NCI-H1105 treated with DMSO at 0.1 percent for 48 hours (cell line): Measurements from ENCODE around the gene C2orf92.

Source experiments
- DNase-seq: peaks from one replicate; lab custom pipeline; 2025; lab: John Stamatoyannopoulos, UW

C2orf92 gene

DNA sequence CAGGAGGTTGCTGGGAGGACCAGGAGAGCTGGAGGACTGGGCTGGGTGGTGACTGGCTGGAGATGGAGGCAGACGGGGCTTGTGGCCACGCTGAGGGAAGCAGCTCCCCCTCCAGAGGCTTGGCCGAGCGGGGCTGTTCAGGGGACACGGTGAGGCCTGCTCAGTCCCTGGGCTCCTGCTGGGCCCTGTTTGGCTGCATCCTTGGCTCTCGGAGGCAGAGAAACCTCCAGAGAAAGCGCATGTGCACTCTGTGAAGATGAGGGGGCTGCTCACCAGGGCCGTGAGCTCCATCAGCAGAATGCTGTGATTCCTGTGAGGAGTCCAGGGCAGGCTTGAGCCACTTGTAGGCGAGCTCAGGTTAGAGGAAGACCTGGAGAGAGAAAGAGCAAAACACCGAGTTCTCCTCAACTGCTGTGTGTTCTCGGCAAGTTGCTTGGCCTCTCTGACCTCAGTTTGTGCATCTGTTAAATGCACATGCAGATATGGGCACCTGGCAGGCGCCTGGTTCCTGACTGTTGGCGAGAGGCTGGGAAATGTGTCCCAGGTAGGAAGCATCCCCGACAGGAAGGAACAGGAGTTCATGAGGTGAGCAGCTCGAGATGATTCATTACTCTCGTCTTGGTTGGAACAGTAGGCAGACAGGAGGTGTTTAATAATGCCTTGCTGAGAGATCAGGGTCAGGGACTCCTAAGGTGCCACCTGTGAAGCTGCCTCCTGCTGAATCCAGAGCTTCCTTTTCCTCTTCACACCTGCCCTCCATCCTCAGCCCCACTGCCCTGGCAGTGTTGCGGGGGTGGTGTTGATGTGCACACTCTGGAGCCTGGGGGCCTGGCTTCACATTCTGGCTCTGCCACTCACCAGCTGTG is 44.8 kb downstream of the C2orf92 start:
- DNase-seq: no peak

DNA sequence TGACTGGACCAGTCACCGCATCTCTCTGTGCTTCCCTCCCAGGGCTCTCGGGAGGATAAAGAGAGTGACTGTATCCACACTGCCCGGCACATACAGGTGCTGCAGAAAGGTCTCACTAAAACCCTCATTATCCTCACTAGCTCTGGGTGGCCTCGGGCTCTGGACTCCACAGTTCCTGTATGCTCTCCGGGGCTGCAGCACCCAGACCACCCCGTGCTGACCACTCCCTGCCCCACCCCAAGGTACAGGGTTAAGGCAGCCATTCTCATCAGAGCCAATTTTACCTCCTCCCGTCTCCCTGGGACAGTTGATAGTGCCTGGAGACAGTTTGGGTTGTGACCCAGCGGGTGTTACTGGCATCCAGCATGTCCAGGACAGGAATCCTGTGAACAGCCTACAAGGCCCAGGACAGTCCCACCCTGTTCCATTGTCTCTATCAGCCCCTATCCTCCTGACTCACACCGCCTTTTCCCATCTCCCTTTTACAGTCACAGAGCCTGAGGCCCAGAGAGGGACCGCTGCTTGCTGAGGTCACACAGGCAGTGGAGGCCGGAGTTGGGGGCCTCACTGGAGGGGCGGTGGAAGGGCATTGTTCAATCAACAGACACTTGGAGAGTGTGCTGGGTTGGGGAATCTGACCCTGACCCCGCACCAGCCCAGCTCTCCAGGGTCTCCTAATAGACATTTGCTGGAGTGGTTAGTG is 45.6 kb downstream of the C2orf92 start:
- DNase-seq: no peak

DNA sequence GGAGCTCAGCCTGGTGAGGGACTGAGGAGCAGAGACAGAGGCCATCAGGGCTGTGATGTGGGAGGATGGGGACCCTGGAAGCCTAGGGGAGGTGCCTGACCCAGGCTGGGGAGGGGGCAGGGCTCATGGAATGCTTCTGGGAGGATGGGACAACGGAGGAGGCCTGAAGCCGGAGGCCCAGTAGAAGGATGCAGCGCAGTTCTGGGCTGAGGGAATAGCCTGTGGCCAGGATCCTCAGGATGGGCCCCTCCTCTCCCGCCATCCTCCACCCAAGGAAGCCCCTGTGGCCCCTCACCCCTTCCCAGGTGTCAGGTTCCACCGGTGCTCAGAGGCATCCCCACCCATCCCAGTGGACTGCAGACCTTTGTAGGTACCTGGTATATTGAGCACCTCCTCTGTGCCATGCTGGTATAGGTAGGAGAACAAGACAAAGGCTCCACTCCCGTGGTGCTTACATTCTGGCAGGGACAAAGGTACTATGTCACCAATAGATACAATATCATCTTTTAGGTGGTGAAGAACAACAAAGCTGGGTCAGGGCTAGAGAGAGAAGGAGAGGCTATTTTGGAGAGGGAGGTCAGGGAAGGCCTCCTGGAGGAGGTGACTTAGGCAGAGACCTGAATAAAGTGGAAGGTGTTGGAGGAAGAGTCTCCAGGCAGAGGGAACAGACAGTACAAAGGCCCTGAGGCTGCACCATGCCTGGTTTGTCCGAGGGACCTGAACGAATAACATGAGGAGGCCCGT is 46.6 kb downstream of the C2orf92 start:
- DNase-seq: no peak

DNA sequence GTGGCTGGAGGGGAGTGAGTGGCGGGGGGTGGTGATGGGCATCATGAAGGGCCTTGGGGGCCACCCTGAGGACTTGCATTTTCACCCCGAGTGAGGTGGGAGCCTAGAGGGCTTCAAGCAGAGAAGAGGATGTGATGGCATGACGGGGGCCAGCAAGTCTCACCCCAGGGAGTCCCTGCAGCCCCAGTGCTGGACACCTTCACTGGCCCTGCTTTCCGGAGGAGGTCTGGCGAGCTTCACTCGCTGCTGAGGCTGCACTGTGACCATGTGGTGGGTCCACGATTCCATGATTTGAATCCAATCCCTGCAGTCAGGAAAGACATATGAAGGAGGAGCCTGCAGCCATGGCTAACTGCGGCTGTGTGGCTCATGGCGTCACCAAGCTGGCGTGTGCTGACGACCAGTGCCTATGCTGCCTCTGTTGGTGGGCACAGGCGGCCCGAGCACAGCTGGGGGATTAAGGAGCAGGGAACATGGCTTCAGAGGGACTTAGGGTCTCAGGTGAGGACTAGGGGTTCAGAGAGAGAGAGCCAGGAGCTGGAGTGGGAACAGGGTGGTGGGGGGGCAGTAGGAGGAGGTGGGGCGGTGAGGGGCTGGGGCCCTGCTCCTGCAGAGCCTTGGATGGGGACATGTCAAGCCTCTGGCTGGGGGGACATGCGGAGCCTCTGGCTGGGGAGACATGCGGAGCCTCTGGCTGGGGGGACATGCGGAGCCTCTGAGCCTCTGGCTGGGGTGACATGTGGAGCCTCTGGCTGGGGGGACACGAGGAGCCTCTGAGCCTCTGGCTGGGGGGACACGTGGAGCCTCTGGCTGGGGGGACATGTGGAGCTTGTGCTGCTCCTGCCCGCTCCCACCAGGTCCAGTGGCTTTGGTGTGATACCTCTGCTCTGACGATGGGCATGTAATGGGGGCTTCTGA is 47.4 kb downstream of the C2orf92 start:
- no peak for DNase-seq

DNA sequence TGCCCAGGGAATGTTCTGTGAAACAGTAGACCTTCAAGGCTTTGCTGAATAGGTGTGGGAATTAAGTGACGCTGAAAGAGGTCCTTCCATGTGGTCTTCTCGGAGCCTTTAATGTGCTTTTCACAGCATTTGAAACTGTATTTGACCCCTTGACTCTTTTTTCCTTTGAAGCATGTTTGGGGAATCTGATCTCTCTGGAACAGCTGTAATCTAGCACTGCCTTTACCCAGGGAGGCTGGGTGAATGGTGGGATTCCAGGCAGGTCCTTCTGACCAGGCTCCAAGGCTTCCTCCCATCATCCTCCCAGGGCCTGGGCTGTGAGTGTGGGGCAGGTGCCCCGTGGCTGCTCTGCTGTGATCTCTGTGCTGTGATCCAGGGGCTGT is 48.1 kb downstream of the C2orf92 start:
- no peak for DNase-seq

DNA sequence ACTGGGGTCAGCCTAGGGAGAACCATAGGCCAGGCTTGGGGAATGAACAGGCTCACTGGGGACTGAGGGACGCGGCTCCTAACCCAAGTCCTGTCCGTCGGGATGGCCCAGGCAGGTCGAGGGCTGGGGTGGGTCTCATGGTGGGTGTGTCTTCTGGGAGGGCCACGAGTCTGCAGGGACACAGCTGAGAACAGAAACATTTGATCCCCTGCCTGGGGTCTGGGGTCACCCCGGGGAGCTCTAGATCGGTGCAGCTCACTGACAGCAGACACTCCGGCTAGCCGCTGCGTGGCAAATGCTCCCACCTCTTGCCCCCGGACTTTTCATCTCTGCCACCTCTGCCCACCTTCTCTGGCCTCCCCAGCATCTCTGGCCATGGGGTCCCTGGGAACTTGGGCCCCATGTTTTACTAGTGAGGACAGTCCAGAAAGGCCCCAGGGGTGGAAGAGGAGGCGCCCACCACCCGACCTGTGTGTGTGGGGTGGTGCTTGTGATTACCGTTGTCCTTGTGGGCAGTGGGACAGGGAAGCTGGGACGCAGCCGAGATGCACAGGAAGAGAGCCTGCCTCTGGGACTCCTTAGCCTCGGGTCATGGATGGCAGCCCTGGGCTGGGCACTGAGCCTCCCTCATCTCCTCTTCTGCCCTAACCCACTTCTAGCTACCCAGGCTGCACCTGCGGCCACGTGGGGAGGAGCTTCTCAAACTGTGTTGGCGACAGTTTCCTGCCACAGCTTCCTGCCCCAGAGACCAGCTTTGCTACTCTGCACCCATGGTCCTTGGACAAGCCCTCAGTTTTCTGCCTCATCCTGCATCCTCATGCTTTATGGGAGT is 48.8 kb downstream of the C2orf92 start:
- DNase-seq: no peak

DNA sequence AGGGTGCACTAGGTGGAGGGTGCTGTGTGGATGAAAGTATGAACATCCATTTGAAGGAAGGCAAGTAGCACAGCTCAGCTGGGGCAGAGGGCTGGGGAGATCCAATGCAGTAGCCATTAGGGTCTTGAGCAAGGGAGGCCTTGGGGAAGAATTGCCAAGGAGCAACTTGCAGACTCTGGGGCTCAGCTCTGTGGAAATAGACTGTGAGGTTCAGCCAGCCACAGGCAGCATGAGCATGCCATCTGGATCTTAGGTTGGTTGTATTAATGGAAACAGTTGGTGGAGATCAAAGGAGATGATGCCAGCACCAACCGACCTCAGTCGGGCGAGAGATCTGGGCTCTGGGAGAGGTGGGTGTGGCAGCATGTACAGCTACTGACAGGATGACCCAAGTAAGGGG is 49.4 kb downstream of the C2orf92 start:
- DNase-seq: no peak

DNA sequence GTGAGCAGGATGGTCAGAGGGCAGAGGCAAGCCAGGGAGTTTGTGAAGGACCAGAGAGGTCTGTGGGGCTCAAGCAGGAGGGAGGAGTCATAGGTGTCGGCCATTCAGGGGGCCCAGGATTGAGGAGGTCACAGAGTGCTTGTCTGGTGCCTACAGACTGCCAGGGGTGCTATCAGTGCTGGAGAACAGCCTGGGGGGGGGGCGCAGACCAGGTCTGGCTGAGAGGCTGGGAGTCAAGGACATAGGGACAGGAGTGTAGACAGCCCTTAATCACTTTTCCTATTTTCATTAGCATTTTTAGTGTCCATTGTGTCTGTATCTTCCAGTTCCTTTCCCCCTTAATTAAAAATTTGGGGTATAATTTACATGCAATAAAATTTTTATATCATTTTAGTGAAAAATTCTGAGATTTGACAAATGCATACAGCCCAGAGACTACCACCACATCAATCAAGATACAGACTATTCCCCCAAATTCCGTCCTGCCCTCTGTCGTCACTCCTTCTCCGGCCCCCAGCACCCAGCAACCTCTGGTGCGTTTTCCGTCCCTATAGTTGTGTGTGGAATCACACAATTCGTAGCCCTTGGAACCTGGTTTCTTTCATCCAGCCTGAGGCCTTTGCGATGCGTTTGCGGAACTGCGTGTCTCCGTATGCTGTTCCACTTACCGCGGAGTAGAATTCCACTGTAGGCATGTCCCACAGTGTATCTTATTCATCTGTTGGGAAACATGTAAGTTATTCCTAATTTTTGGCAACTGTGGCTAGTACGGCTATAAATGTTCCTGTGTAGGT is 50.0 kb downstream of the C2orf92 start:
- no peak for DNase-seq

DNA sequence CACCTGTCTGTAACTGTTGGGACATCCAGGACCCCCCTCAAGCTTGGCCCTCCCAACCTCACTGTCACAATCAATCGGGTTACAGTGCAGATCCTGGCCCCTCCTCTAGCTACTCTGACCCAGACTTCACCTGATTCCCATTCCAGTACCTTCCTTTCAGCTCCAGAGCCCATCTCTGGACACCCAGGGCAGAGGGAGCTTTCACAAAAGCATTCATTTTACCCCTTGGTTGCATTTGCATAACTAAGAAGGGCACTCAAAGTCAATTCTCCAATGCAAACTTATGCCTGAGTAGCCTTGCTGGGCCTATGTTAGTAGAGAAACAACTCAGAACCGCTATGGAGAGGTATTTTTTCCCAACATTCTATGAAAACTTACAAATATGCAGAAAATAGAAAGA is 51.2 kb downstream of the C2orf92 start:
- DNase-seq: no peak

DNA sequence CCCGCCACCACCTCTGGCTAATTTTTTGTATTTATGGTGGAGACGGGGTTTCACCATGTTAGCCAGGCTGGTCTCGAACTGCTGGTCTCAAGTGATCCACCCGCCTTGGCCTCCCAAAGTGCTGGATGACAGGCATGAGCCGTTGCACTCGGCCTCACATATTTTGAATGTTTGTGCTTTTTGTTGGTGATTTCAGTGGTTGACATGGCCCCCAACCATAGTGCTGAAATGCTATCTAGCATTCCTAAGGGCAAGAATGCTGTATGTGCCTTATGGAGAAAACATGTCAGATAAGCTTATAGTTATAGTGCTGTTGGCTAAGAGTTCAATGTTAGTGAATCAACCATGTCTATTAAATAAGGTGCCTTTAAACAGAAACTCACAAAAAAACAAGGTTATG is 52.7 kb downstream of the C2orf92 start:
- DNase-seq: no peak

DNA sequence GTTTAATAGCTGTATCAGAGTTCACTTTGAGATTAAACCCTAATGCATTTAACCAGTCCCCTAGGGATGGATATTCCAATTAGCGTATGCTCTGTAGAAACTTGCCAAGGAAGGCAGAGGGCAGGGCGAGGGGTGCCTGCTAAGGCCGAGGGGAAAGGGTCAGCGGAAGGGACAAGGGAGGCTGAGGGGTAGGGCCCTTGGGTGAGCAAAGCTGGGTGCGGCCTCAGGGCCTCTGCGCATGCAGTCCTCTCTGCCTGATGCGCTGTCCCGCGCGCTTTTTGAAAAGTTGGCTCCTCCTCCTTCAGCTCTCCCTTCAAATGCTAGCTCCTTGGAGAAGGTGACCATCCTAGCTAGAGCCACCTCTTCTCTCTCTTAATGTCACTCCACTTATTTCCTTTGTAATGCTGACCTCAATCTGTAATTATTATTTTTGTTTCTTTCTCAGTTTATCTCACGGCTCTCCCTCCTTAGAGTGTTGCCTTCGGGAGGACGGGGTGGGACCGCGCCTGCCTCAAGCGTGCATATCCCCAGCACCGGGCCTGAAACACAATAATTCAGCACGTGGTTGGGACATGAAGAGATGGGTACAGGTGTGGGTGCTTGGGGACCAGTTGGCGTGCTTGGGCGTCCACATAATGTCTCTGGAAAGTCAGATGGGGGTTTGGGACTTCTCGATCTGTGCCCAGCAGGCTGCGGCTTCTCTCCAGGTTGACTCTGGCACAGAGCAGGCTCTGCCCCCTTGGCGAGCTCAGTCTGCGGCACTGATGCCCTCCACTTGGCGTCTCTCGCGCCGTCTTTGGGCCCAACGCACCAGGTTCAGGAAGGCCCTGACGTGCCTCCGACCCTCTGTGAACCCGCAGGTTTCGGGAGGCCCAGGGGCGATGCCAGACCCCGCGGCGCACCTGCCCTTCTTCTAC is 53.9 kb downstream of the C2orf92 start:
- no peak for DNase-seq

DNA sequence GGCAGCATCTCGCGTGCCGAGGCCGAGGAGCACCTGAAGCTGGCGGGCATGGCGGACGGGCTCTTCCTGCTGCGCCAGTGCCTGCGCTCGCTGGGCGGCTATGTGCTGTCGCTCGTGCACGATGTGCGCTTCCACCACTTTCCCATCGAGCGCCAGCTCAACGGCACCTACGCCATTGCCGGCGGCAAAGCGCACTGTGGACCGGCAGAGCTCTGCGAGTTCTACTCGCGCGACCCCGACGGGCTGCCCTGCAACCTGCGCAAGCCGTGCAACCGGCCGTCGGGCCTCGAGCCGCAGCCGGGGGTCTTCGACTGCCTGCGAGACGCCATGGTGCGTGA is 54.5 kb downstream of the C2orf92 start:
- DNase-seq: no peak

DNA sequence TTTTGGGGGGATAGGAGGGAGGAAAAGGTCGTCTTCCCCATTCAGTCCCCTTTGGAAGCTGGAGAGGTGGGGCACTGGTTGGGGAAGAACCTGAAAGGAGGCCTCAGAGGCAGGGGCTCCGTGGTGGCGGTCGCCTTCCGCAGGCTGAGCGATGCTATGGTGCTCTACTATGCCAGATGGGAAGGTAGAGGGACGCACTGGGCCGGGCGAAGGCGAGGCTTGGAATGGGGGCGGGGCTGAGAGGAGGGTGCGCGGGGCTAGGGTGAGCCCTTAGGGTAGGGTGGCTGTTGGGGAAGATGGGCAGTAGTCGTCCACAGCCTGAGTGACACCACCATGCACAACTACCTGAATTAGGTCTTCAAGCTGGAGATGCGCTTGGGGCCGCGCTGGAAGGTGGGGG is 55.0 kb downstream of the C2orf92 start:
- DNase-seq: no peak

DNA sequence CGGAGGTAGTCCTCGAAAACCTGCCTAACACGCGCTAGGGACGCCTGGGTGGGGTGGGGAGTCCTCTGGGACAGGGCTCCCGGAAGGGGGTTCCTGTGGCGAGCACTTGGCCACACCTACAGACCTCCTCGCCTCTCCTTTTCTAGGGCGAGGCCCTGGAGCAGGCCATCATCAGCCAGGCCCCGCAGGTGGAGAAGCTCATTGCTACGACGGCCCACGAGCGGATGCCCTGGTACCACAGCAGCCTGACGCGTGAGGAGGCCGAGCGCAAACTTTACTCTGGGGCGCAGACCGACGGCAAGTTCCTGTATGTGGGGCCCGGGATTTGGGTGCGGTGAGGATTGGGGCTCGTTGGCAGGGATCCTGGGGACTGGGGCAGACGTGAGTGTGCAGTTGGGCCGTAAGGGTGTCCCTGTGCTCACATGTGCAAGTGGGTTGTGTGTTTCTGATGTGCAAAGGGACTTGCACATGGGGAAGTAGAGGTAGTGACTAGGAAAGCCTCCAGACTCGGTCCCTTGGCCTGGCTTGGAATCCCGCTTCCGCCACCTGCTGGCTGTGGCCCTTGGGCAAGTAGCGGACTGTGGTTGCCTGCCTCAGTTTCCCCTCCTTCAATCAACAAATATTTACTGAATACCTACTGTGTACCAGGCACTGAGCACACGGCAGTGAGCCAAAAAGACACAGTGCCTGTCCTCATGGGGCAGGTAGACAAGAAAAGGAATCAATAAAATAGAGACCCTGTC is 55.6 kb downstream of the C2orf92 start:
- DNase-seq: no peak

DNA sequence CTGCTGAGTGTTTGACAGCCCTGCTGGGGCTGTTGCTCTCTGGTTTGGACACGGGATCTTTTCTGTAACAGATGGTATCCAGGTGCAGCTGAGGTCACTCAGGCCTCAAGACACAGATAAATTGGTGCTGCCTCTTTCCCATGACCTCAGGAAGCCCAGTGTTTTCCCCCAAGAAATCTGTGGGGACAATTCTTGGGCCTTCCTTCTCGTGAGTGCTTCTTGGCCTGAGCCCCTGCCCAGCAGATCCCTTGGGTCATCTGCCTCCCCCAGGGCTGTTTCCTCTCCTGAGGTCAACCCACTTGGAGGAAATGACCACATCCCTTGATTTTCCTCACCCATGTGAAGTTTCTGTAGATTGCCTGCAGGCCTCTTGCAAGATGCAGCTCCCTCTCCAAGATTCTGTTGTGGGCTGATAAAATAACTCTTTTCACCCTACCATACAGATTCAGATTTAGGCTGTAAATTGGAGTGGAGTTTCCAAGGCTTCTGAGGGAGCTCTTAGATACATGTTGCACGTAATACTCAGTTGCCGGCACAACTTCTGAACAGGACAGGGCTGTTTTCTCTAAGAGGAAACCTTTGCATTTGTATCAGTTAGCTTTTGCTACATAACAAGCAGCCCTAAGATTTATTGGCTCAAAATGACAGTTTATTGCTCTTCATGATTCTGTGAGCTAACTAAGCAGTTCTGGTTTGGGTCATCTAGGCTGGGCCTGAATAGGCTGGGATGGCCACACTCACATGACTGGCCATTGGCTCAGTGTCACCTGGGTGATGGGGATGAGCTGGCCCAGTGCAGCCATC is 57.0 kb downstream of the C2orf92 start:
- DNase-seq: no peak

DNA sequence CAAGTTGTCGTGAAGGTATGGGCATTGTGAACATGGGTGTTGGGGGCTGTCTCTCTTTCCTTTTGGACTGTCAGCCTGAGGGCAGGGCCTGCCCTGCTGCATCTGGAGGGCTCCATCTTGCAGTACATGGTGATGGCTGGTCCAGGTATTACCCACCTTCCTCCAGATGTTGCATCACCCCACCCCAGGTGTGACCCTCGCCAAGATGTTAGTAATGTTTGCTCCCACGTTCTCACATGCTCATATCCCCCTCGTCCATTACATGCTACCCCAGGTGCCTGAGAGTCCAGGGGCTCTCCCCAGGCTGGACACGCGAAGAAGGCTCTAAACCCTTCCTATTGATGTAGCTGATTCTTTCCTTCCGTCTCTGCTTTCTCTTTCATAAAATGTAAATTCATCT is 57.8 kb downstream of the C2orf92 start:
- DNase-seq: no peak

DNA sequence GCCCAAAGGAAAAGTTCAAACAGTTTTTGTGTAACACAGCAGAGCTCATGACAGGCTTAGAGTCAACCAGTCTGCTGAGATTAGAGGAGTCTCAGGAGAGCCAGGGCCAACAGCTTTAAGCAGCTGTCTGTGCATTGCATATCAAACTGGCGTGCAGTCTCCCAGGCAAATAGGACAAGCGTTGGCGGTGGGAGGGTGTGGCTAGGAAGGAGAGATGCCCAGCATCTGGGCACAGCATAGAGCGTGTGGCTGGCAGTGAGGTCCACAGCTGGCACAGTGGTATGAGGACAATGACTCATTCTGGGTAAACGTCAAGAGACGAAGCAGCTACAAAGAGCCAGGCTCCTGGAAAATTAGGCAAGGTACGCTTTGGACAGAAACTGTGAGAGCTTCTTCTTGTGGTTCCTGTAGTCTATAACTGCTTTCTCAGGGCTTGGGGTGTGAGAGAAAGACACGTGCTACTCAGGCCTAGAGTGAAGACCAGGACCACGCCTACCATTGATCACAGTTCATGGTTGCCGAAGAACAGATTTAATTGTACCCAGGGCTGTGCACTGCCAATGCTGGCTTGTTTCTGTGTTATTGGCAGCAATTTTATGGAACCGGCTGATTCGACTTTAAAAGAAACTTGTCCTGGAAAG is 58.7 kb downstream of the C2orf92 start:
- no peak for DNase-seq
